Measurements from ENCODE around the gene ATF4. TPM values are rescaled to one million over a fixed set of nuclear protein-coding genes. Genes with fewer than 3 reads are reported as not detected.

The ATF4 gene
- total and polyA plus RNA-seq, 2 of the 13 experiments (the other 11 are each of a cell fraction or from before 2014, with no cell fraction given): 486 to 1,297 TPM

DNA sequence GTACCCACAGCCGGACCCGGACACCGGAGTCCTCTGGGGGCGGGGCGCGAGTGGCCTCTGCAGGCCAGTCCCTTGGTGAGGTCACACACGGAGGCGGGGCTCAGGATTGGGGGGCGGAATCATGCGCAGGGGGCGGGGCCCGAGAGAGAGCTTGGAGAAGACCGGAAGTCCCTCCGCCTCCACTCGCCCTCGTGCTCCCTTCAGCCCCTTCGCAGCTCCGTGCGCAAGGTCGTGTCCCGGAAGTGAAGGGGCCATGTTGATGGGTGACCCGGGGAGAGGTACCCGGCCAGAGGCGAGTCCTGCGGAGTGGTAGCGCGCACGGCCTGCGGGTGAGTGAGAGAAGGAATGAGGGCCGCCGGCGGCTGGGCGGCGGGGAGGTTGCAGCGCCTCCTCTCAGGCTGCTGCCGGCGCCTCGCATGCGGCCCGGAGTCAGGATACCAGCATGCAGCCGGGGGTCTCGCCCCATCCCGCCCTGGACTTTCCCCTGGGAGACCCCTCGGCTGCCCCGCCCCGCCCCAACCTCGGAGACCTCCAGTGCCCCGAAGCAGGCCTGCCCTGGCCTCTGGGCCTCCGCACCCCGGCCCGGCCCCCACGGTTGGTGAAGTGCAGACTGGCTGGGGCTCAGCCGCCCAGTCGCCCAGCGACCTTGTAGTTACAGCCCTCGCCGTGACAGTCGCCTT is 18.1 kb upstream of the ATF4 start, which contains the start of gene MIEF1 (continued):
- TF ChIP-seq ZIK1 (CRISPR knock-in tag; IDR thresholded peaks at IDR 0.05; ENCODE audit: borderline replicate concordance, low read depth) (peak; percentile 31; the same call in 1 of the 2 replicates), ZNF776 (CRISPR knock-in tag; IDR thresholded peaks at IDR 0.05) (no peak), ZNF839 (CRISPR knock-in tag; IDR thresholded peaks at IDR 0.05; ENCODE audit: borderline replicate concordance) (peak; percentile 44; the same call in 1 of the 2 replicates), NFKBIZ (CRISPR knock-in tag; IDR thresholded peaks at IDR 0.05) (no peak), PAX8 (CRISPR knock-in tag; IDR thresholded peaks at IDR 0.05; ENCODE audit: borderline replicate concordance) (no peak), ASH2L (IDR thresholded peaks at IDR 0.05; ENCODE audit: insufficient read length, low read depth, low read length) (peak; percentile 66), KAT7 (CRISPR knock-in tag; IDR thresholded peaks at IDR 0.05; ENCODE audit: borderline replicate concordance) (no peak), ZNF672 (CRISPR knock-in tag; IDR thresholded peaks at IDR 0.05) (no peak), STAT5B (CRISPR knock-in tag; IDR thresholded peaks at IDR 0.05) (0 out of 2 replicates have a peak, but pooled peaks have one; percentile 27), KDM6A (CRISPR knock-in tag; IDR thresholded peaks at IDR 0.05; ENCODE audit: low read depth) (no peak), ZNF607 (CRISPR knock-in tag; IDR thresholded peaks at IDR 0.05; ENCODE audit: borderline replicate concordance) (peak; percentile 88), U2AF1 (optimal IDR thresholded peaks at IDR 0.05; ENCODE audit: low read depth, low read length) (no peak), ZNF205 (CRISPR knock-in tag; IDR thresholded peaks at IDR 0.05) (peak; percentile 71; the same call in 1 of the 2 replicates), ZNF788 (CRISPR knock-in tag; IDR thresholded peaks at IDR 0.05; ENCODE audit: borderline replicate concordance) (peak; percentile 69; the same call in 1 of the 2 replicates), ZNF772 (CRISPR knock-in tag; IDR thresholded peaks at IDR 0.05) (peak; percentile 52; the same call in 1 of the 2 replicates), RNF2 (conservative IDR thresholded peaks at IDR 0.05; ENCODE audit: low read depth) (no peak), GZF1 (CRISPR knock-in tag; IDR thresholded peaks at IDR 0.05) (no peak), ZFP82 (CRISPR knock-in tag; IDR thresholded peaks at IDR 0.05; ENCODE audit: borderline replicate concordance) (no peak), ZNF496 (CRISPR knock-in tag; IDR thresholded peaks at IDR 0.05; ENCODE audit: insufficient replicate concordance) (no peak)
- TF ChIP-seq, protein P1, sequence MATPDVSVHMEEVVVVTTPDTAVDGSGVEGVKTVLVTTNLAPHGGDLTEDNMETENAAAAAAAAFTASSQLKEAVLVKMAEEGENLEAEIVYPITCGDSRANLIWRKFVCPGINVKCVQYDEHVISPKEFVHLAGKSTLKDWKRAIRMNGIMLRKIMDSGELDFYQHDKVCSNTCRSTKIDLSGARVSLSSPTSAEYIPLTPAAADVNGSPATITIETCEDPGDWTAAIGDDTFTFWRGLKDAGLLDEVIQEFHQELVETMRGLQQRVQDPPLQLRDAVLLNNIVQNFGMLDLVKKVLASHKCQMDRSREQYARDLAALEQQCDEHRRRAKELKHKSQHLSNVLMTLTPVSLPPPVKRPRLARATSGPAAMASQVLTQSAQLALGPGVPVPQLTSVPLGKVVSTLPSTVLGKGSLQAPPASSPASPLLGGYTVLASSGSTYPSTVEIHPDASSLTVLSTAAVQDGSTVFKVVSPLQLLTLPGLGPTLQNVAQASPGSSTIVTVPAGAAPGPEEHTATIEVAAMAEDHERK (CRISPR knock-in tag; IDR thresholded peaks at IDR 0.05; ENCODE audit: low read depth): peak; percentile 65
- TF ChIP-seq, protein P2, sequence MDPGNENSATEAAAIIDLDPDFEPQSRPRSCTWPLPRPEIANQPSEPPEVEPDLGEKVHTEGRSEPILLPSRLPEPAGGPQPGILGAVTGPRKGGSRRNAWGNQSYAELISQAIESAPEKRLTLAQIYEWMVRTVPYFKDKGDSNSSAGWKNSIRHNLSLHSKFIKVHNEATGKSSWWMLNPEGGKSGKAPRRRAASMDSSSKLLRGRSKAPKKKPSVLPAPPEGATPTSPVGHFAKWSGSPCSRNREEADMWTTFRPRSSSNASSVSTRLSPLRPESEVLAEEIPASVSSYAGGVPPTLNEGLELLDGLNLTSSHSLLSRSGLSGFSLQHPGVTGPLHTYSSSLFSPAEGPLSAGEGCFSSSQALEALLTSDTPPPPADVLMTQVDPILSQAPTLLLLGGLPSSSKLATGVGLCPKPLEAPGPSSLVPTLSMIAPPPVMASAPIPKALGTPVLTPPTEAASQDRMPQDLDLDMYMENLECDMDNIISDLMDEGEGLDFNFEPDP (CRISPR knock-in tag; conservative IDR thresholded peaks at IDR 0.05): no peak
- TF ChIP-seq, protein P3, sequence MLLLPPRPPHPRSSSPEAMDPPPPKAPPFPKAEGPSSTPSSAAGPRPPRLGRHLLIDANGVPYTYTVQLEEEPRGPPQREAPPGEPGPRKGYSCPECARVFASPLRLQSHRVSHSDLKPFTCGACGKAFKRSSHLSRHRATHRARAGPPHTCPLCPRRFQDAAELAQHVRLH (CRISPR knock-in tag; IDR thresholded peaks at IDR 0.05; ENCODE audit: borderline replicate concordance, low read depth): peak; percentile 86
- TF ChIP-seq, protein P4, sequence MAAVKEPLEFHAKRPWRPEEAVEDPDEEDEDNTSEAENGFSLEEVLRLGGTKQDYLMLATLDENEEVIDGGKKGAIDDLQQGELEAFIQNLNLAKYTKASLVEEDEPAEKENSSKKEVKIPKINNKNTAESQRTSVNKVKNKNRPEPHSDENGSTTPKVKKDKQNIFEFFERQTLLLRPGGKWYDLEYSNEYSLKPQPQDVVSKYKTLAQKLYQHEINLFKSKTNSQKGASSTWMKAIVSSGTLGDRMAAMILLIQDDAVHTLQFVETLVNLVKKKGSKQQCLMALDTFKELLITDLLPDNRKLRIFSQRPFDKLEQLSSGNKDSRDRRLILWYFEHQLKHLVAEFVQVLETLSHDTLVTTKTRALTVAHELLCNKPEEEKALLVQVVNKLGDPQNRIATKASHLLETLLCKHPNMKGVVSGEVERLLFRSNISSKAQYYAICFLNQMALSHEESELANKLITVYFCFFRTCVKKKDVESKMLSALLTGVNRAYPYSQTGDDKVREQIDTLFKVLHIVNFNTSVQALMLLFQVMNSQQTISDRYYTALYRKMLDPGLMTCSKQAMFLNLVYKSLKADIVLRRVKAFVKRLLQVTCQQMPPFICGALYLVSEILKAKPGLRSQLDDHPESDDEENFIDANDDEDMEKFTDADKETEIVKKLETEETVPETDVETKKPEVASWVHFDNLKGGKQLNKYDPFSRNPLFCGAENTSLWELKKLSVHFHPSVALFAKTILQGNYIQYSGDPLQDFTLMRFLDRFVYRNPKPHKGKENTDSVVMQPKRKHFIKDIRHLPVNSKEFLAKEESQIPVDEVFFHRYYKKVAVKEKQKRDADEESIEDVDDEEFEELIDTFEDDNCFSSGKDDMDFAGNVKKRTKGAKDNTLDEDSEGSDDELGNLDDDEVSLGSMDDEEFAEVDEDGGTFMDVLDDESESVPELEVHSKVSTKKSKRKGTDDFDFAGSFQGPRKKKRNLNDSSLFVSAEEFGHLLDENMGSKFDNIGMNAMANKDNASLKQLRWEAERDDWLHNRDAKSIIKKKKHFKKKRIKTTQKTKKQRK (IDR thresholded peaks at IDR 0.05; ENCODE audit: low read length): no peak

Data from HepG2 (cell line).